Right lung (tissue), 5 donors: Measurements from ENCODE around the gene SH3PXD2B. TPM values are rescaled to one million over a fixed set of nuclear protein-coding genes. Genes with fewer than 3 reads are reported as not detected.

Experiments
- DNase-seq, 2 donors: peaks; one replicate each; pipeline ENCODE4 v3.0.0-alpha.2; 2013
- polyA plus RNA-seq, 5 donors: library from polyadenylated mRNA; unstranded; fragments of 120-200 nt; gene quantifications; one replicate each; pipeline versions ENCODE4 v1.2.1 to v1.2.3, GENCODE V29; 2013; ENCODE audit warnings: inconsistent platforms in 1 of 5, low replicate concordance in 1 of 5; ENCODE audit not compliant: insufficient read length in 5 of 5, insufficient read depth in 1 of 5

Gene SH3PXD2B
- polyA plus RNA-seq, 5 donors, result 32.1 to 43.5 (median 37.5) TPM

GRCh38 chr5:172437445-172438318 is 16.6 kb downstream of the SH3PXD2B start:
- peak; percentile 87 to 88 for DNase-seq

- DNase-seq, result no peak
These were observed 17.4 kb downstream of the SH3PXD2B start for GRCh38 chr5:172436879-172437369.

GRCh38 chr5:172436078-172436878 is 18.0 kb downstream of the SH3PXD2B start:
- DNase-seq, result no peak

GRCh38 chr5:172435362-172436077 is 18.8 kb downstream of the SH3PXD2B start:
- DNase-seq, result no peak

GRCh38 chr5:172434251-172434650 is 20.1 kb downstream of the SH3PXD2B start:
- no peak for DNase-seq

GRCh38 chr5:172433513-172433912 is 20.8 kb downstream of the SH3PXD2B start:
- DNase-seq, result no peak

GRCh38 chr5:172433071-172433470 is 21.3 kb downstream of the SH3PXD2B start:
- DNase-seq, result no peak

GRCh38 chr5:172430354-172430753 is 24.0 kb downstream of the SH3PXD2B start:
- no peak for DNase-seq

- DNase-seq, result no peak
These were observed 25.0 kb downstream of the SH3PXD2B start for GRCh38 chr5:172429201-172429940.

- no peak for DNase-seq
These were observed 25.8 kb downstream of the SH3PXD2B start for GRCh38 chr5:172428224-172429166.

- no peak for DNase-seq
These were observed 27.1 kb downstream of the SH3PXD2B start for GRCh38 chr5:172427202-172427601.

GRCh38 chr5:172426086-172426485 is 28.2 kb downstream of the SH3PXD2B start:
- no peak for DNase-seq

GRCh38 chr5:172425402-172425801 is 28.9 kb downstream of the SH3PXD2B start:
- DNase-seq, result no peak

GRCh38 chr5:172424808-172425207 is 29.5 kb downstream of the SH3PXD2B start:
- DNase-seq, result no peak

- no peak for DNase-seq
These were observed 30.2 kb downstream of the SH3PXD2B start for GRCh38 chr5:172424111-172424490.

GRCh38 chr5:172423379-172424110 is 30.8 kb downstream of the SH3PXD2B start:
- no peak for DNase-seq

- no peak for DNase-seq
These were observed 32.1 kb downstream of the SH3PXD2B start for GRCh38 chr5:172422255-172422654.

GRCh38 chr5:172421020-172421419 is 33.3 kb downstream of the SH3PXD2B start:
- DNase-seq, result no peak

- DNase-seq, result peak; percentile 84 to 88
These were observed 33.9 kb downstream of the SH3PXD2B start for GRCh38 chr5:172420235-172420939.
